Ovary (tissue), 3 donors: ENCODE data around the gene IRF5.

Source experiments
- CTCF ChIP-seq, 3 donors: fragments of 450-650 bp in 2 of 3; fragments of 200-600 bp in 1 of 3; IDR thresholded peaks; one replicate each; pipeline versions ENCODE4 v1.5.1 to v1.8.0; 2016 to 2022; ENCODE audit warnings: antibody characterized with exemption in 3 of 3, mild to moderate bottlenecking in 1 of 3
- POLR2A ChIP-seq: fragments of 450-650 bp; IDR thresholded peaks from one replicate; pipeline ENCODE4 v1.6.1; 2017; ENCODE audit warnings: antibody characterized with exemption, mild to moderate bottlenecking, moderate library complexity
- donor health status: DM: no; HTN: no; CAD: no.

DNA sequence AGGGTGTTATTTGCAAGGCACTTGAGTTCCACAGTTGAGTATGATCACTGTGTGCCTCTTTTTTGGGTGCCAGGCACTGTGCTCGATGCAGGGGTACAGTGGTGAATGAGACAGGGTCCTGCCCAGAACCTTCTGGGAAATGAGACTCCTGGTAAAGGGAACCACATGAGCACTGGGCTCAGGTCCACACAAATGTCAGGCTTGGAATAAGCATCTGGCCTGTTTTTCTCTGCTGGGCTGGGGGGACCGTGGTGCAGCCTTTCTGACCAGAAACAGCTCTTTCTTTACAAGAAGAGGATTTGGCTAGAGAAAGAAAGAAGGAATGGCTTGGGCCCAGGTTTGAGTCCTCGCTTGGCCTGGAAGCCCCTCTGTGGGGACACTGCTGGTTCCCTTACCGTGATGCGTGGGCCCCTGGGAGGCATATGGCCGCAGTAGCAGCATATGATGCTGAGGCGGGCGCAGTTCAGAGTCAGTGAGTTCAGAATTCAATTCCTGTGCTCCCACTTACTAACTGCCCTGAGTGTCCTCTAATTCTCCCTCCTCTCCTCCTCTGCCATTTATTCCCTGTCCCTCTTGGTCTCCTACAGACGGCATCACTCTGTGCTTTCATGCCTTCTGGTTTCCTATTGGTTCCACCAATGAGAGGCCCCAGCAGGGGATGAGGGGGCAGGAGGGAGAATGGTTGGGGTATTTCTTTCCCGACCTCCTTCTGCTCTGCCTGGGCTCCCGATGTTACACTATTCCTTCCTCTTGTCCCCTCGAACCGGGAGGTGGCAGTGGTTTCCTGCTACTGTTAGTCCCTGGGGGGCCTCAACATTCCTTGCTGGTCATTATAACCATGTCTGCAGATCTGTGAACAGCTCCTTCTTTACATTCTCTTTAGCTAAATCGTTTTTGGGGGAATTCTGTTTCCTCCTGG is 17.6 kb upstream of the IRF5 start:
- TF ChIP-seq POLR2A: no peak
- no peak for TF ChIP-seq CTCF (IDR thresholded peaks at IDR 0.05)
